Amniotic epithelial cell (primary cell): ENCODE data around the gene SLC22A1.
A peak's percentile ranks its signal among the peaks of the same experiment; 100 is the strongest.

Source experiments
- DNase-seq: peaks from one replicate; pipeline ENCODE4 v3.0.0-alpha.2; 2010; ENCODE audit warnings: low read depth

The SLC22A1 gene

GRCh38 chr6:160174681-160175080 is 53.1 kb downstream of the SLC22A1 start:
- DNase-seq, result no peak

GRCh38 chr6:160177220-160177619 is 55.6 kb downstream of the SLC22A1 start:
- DNase-seq, result no peak

DNA sequence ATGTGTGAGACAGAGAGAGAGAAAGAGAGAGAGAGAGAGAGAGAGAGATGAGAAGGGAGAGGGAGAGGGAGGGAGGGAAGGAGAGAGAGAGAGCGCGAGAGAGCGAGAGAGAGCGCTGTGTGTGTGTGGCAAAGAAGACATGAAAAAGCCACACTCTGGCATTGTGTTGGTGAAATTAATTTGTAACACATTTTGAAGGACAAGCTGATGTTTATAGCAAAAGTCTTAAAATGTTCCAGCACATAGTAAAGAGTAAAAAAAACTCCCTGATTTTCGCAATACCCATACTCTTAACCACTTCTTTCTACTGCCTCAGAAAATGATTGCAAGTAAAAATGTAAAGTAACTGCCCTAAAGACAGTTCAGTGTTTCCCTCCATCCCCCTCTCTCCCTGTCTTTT is 56.7 kb downstream of the SLC22A1 start:
- DNase-seq, result peak; percentile 57

- DNase-seq, result peak; percentile 38
Observed at GRCh38 chr6:160180706-160181105, 59.1 kb downstream of the SLC22A1 start.

GRCh38 chr6:160188773-160189172 is 67.2 kb downstream of the SLC22A1 start:
- peak; percentile 39 for DNase-seq

DNA sequence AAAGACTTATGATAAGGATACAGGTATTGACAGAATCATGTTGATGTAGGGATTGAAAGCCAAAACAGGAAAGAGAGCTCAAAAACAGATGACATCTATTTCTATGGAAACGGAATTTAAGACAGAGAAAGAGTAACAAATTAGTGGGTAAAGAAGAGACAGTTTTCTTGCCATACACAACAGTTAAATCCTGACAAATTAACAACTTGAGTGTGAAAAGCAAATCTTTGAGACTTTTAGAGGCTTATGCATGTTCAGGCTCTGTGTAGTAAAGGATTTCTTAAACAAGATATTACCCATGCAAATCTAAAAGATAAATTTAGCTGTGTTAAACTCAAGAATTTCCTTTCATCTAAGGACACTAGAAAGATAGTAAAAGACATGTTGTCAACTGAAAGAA is 68.5 kb downstream of the SLC22A1 start:
- DNase-seq, result no peak

DNA sequence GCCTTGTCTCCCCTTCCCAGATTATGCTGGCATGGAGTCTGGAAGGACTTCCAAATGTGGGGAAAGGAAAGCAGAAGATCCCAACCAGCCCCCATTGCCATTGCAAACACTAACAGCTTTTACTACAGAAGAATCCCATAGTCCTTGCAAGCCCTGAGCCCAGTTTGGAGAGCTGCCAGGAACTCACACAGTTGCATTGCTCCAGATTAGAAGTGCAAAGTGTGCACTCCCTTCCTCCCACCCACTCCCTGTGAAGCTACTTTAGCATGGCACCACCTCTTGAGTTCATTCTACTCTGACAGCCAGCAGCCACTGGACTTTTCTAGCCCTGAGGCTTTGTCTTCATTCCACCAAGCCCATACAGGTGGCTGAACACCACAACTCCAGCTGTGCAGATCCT is 69.4 kb downstream of the SLC22A1 start:
- no peak for DNase-seq

DNA sequence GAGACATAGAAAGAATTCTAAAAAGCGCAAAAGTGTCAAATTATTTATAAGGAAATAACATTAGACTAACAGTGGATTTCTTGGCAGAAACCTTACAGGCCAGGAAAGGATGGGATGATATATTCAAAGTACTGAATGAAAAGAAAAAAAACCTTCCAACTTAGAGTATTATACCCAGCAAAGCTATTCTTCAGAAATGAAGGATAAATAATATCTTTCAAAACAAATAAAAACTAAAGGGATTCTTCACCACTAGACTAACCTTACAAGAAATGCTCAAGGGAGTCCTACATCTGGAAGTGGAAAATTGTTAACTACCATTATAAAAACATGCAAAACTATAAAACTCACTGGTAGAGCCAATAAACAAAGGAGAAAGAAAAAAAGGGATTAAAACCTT is 71.2 kb downstream of the SLC22A1 start:
- DNase-seq, result no peak

DNA sequence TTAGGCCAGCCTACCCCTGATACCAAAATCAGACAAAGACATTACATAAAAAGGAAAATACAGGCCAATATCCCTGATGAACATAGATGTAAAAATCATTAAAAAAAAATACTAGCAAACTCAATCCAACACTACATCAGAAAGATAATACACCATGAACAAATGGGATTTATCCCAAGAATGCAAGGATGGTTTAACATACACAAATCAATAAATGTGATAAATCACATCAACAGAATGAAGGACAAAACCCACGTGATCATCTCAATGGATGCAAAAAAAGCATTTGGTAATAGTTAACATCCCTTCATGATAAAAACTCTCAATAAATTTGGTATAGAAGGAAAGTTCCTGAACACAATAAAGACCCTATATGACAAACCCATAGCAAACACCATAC is 73.2 kb downstream of the SLC22A1 start:
- no peak for DNase-seq

GRCh38 chr6:160197662-160198061 is 76.0 kb downstream of the SLC22A1 start:
- no peak for DNase-seq

DNA sequence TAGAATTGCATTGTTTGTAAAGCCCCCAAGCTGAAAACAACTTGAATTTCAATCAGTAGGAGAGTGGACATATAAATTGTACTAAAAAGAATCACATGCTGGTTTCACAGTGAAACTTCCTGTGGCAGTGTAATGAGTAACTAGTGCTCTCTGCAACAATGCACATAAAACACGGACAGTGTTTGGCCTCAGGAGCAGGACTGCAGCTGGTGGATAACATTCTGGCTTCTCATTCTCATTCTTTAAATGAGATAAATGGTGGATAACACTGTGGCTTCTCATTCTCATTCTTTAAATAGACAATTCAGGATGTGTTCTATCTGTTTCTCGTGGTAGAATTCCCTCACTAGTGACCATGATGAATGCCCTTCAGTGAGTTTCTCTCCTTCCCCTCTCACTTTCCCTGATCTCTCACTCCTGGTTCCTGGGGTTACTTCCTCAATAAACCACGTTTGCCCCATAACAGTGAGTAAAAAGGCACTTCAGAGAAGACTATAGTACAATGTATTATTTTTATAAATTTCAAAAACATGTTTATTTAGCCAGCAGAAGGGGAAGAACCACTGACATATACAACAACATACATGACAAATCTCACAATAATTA is 77.1 kb downstream of the SLC22A1 start:
- peak; percentile 57 for DNase-seq

GRCh38 chr6:160201061-160201460 is 79.4 kb downstream of the SLC22A1 start:
- no peak for DNase-seq

- peak; percentile 9 for DNase-seq
Observed at GRCh38 chr6:160202411-160202810, 80.8 kb downstream of the SLC22A1 start.

DNA sequence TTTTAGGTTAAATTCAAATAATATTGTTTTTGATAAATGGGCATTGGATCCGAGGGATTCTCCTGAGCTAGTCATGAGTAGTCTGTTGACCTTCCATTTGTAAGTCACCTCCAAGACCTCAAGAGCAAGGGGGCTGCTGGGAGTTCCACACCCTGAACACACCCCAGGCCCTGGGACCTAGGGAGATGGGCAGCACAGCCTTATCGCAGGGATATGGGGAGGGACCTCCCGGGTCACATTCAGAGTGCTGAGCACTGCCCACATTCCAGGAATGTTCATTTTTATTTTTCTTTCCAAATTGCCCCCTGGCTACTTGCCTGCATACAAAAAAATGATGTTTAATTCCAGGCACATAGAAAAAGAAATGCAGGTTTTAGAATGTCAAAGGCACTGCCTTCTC is 81.5 kb downstream of the SLC22A1 start:
- DNase-seq, result no peak

DNA sequence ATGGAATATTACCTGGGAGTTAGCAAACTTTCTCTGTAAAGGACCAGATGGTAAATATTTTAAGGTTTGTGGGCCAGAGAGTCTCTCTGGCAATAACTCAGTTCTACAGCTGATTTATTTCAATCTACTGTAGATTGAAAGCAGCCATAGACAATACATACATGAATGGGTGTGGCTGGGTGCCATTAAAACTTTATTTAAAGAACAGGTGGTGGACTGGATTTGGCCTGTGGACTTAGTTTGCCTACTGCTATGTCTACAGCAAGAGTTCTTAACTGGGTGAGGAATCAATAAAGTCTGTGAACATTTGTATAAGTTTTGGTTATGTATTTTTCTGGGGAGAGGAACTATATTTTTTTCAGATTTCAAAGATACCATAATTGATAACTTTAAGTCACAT is 81.9 kb downstream of the SLC22A1 start:
- DNase-seq, result no peak

DNA sequence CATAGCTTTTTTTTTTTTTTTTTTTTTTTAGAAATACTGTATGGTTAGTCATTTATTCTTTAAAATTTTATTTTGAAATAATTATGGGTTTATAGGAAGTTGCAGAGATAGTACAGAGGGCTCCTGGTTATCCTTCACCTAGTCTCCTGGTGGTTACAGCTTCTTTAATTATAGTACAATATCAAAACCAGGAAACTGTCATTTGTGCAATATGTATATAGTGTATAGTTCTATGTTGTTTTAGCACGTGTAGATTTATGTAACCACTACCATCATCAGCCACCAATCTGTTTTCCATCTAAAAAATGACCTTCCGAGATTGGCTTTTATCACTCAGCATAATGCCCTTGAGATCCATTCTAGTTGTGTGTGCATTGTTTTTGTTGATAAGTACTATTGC is 82.3 kb downstream of the SLC22A1 start:
- DNase-seq, result no peak

DNA sequence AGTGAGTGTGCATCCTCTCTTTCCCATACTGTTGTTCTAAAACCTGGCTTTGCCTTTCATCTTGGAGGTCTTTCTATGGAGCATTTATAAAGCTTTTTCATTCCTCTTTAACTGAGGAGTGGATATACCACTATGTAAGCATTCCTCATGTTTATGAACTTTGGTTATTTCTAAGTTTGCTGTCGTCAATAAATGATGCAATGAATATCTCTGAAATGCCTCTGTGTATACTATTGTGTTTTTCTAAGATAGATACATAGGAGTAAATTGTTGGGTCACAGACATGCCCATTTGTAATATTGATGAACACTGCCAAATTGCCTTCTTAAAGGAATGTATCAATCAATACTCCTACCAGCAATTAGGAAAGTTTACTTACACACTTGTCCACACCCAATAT is 83.1 kb downstream of the SLC22A1 start:
- no peak for DNase-seq

DNA sequence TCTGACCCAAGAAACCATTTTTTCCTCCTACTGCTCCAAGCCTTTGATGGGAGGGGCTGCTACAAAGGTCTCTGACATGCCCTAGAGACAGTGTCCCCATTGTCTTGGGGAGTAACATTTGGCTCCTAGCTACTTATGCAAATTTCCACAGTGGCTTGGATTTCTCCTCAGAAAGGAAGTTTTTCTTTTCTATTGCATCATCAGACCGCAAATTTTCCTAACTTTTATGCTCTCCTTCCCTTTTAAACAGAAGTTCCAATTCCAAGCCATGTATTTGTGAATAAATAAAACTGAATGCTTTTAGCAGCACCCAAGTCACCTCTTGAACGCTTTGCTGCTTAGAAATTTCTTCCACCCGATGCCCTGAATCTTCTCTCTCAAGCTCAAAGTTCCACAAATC is 86.0 kb downstream of the SLC22A1 start:
- no peak for DNase-seq
